Head of caudate nucleus (tissue), 42 donors: ENCODE measurements around the gene APBB3.

Source experiments
- DNase-seq, 42 donors: peaks; one replicate each; pipeline versions ENCODE4 v3.0.0 to v3.0.0-alpha.2; 2020 to 2021; ENCODE audit warnings: mixed read lengths in 7 of 42
- intact Hi-C: fragments of 100-400 bp; cut with DNase I; formaldehyde crosslinking; loops from one replicate; pipeline ENCODE4 v1.15.0; 2022

The APBB3 gene

DNA sequence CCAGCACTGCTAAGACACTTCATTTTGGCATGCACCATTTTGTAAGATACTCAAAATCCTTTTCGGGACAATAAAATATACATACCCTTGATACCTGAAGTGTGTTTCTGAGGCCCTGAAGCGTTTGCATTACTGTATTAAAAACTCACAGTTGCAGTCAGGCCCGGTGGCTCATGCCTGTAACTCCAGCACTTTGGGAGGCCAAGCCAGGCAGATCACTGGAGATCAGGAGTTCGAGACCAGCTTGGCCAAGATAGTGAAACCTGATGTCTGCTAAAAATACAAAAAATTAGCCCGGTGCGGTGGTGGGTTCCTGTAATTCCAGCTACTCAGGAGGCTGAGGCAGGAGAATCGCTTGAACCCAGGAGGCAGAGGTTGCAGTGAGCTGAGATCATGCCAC lies 19.4 kb downstream of the APBB3 start:
- DNase-seq = no peak
- intact Hi-C loops = loop anchor here (5.0 kb wide), 1 partner anchor 143 kb away; the partner anchor contains the start of gene ANKHD1

DNA sequence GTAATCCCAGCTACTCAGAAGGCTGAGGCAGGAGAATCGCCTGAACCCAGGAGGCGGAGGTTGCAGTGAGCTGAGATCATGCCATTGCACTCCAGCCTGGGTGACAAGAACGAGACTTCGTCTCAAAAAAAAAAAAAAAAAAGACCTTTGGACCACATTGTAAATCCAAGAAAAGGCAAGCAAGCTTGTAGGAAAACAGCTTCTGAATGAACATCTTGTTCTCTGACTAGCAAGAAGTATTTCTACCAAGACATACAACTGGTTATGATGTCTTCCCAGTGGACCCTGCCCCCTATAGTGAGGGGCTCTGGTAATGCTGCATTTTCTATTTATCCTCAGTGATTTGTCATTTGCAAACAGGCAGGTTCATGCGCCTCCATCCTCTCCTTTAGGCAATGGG lies 21.4 kb downstream of the APBB3 start:
- intact Hi-C loops = no loop called here
- DNase-seq = no peak

DNA sequence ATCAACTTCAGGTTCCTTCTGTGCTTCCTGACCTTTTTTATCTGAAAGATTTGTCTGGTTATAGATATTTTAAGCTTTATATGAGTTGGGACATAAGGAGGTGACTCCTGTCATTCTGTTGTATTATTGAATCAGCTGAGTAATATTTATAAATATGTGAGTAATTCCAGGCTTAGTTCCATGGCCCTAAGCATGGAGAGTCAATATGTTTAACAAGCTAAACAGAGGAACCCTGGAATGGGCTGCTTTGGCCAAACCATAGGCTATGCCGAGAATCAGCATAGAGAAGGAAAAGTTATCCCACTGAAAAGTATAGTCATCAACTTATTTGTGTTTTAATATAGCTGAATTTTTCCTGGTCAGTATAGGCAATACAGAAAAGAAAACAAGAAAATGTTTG lies 24.2 kb downstream of the APBB3 start:
- DNase-seq = no peak
- intact Hi-C loops = no loop called here

DNA sequence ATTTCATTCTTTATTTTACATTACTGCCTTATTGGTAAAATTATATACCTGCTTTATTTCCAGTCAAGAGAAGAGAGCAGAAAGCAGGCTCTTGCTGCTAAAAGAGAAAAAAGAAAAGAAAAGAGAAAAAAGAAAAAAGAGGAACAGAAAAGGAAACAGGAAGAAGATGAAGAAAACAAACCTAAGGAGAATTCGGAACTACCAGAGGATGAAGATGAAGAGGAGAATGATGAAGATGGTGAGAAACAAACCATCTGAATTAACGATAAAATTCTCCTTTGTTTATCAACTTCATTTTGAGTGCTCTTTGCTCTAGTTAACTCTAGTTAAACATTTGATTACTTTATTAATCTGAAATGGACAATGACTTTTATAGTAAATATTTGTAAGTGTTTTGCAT lies 40.4 kb downstream of the APBB3 start:
- intact Hi-C loops = no loop called here
- no peak for DNase-seq

DNA sequence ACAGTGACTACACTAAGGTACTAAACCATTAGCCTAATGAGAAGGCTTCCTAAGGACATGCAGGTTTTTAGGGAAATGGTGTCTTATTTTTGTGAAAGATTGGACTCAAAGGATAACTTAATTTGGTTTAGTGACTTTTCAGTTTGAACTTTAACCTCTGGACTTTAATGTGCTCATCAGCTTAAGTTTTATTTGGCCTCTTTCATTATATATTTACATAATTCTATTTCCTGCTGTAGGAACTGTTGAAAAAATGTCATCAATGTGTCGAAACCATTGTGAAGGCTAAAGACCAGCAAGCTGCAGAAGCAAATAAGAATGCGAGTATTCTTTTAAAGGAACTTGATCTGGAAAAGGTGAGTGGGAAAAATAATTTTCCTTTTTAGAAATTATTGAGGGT lies 51.3 kb downstream of the APBB3 start:
- intact Hi-C loops = no loop called here
- no peak for DNase-seq

DNA sequence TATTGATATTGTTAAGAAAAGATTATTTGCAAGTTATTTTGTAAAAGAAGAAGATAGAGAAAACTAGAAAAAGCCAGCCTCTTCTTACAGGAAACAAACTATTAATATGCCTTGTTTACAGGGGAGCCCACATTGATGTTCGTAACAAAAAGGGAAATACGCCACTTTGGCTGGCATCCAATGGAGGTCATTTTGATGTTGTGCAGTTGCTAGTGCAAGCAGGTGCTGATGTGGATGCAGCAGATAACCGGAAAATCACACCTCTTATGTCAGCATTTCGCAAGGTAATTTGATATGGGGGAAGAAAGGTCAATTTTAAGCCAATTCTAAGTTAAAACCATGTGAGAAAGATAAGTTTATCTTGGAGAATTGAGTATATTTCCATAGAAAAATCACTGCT lies 54.5 kb downstream of the APBB3 start:
- intact Hi-C loops = no loop called here

More for the DNA sequence above, 54.5 kb downstream of the APBB3 start:
- DNase-seq = no peak
